GM23338 (cell line): Measurements from ENCODE around the gene MAP2K5. TPM values are rescaled to one million over a fixed set of nuclear protein-coding genes. Genes with fewer than 3 reads are reported as not detected.

Experiments
- ATAC-seq: fragments of 200-7000 bp; cut with Tn5 transposase; 3 replicates; pipeline ENCODE4 v1.9.1; 2020
- DNase-seq: peaks from one replicate; pipeline ENCODE4 v3.0.0-alpha.2; 2015; ENCODE audit warnings: low spot score
- H2AFZ ChIP-seq: fragments of 200-600 bp; sonication (generic); 2 replicates; pipeline ENCODE4 v1.8.0; 2016; ENCODE audit warnings: antibody characterized with exemption, mild to moderate bottlenecking, moderate library complexity
- H3F3A ChIP-seq: fragments of 200-600 bp; sonication (generic); replicated peaks from 2 replicates; pipeline ENCODE4 v1.8.0; 2017; ENCODE audit warnings: antibody characterized with exemption, mixed run types, low read depth
- H3K27ac ChIP-seq: fragments of 200-600 bp; sonication (generic); 2 replicates; pipeline ENCODE4 v1.6.1; 2016; ENCODE audit warnings: low read depth
- H3K27me3 ChIP-seq: fragments of 200-600 bp; sonication (generic); 2 replicates; pipeline ENCODE4 v1.8.0; 2016; ENCODE audit warnings: mild to moderate bottlenecking, mixed run types, moderate library complexity; ENCODE audit not compliant: insufficient read depth
- H3K36me3 ChIP-seq: fragments of 200-600 bp; sonication (generic); 2 replicates; pipeline ENCODE4 v1.8.0; 2016; ENCODE audit warnings: mild to moderate bottlenecking; ENCODE audit not compliant: insufficient read depth
- H3K4me1 ChIP-seq: fragments of 200-600 bp; sonication (generic); 2 replicates; pipeline ENCODE4 v1.8.0; 2016; ENCODE audit warnings: mild to moderate bottlenecking, moderate library complexity; ENCODE audit not compliant: insufficient read depth
- H3K4me2 ChIP-seq: fragments of 200-600 bp; sonication (generic); 2 replicates; pipeline ENCODE4 v1.7.1; 2017; ENCODE audit warnings: mixed run types
- H3K4me3 ChIP-seq: fragments of 200-600 bp; sonication (generic); 2 replicates; pipeline ENCODE4 v1.6.1; 2016; ENCODE audit warnings: mixed run types
- H3K79me2 ChIP-seq: fragments of 200-600 bp; sonication (generic); replicated peaks from 2 replicates; pipeline ENCODE4 v1.8.0; 2017; ENCODE audit warnings: mild to moderate bottlenecking; ENCODE audit not compliant: insufficient read depth
- H3K9me2 ChIP-seq: fragments of 200-600 bp; sonication (generic); 2 replicates; pipeline ENCODE4 v1.8.0; 2017; ENCODE audit not compliant: insufficient read depth
- H4K20me1 ChIP-seq: fragments of 200-600 bp; sonication (generic); replicated peaks from 2 replicates; pipeline ENCODE4 v1.8.0; 2017; ENCODE audit warnings: mild to moderate bottlenecking; ENCODE audit not compliant: insufficient read depth
- H3K27ac Mint-ChIP-seq: 2 replicates; pipeline ENCODE4 v1.8.0; 2020; ENCODE audit warnings: inconsistent platforms, mild to moderate bottlenecking, moderate library complexity, mixed read lengths
- H3K27me3 Mint-ChIP-seq: 3 replicates; pipeline ENCODE4 v1.8.0; 2022; ENCODE audit warnings: low read depth, mild to moderate bottlenecking, moderate library complexity, mixed read lengths, inconsistent platforms; ENCODE audit not compliant: insufficient read depth, poor library complexity
- H3K36me3 Mint-ChIP-seq: 3 replicates; pipeline ENCODE4 v1.8.0; 2021; ENCODE audit warnings: low read depth, mild to moderate bottlenecking, inconsistent platforms, moderate library complexity, mixed read lengths
- H3K4me1 Mint-ChIP-seq: 3 replicates; pipeline ENCODE4 v1.8.0; 2020; ENCODE audit warnings: mild to moderate bottlenecking, inconsistent platforms, mixed read lengths
- H3K4me3 Mint-ChIP-seq: 3 replicates; pipeline ENCODE4 v1.8.0; 2021; ENCODE audit warnings: moderate library complexity, mild to moderate bottlenecking, inconsistent platforms, mixed read lengths
- H3K9me3 Mint-ChIP-seq: 3 replicates; pipeline ENCODE4 v1.8.0; 2020; ENCODE audit warnings: moderate library complexity, mild to moderate bottlenecking, inconsistent platforms, mixed read lengths
- CREB1 ChIP-seq: fragments of 250-450 bp; sonication (Bioruptor Pico); IDR thresholded peaks from 2 replicates; pipeline ENCODE4 v1.5.0; 2020; ENCODE audit warnings: low read depth, mild to moderate bottlenecking, moderate library complexity
- CTCF ChIP-seq, 2 experiments: fragments of 200-600 bp in 1 of 2; sonication (generic) in 1 of 2; conservative IDR thresholded peaks; 2 replicates each; pipeline versions ENCODE4 v1.5.1 to v1.6.1; 2016 to 2017; ENCODE audit warnings: antibody characterized with exemption in 2 of 2, low read depth in 2 of 2, mild to moderate bottlenecking in 2 of 2, moderate library complexity in 1 of 2
- EZH2 ChIP-seq: fragments of 200-600 bp; sonication (generic); IDR thresholded peaks from one replicate; pipeline ENCODE4 v1.8.0; 2017; ENCODE audit warnings: antibody characterized with exemption, mild to moderate bottlenecking, low read depth; ENCODE audit not compliant: unreplicated experiment
- JUNB ChIP-seq: IDR thresholded peaks from one replicate; pipeline ENCODE4 v1.6.1; 2016; ENCODE audit warnings: antibody characterized with exemption; ENCODE audit not compliant: unreplicated experiment
- STAT1 ChIP-seq: IDR thresholded peaks from one replicate; pipeline ENCODE4 v1.6.1; 2016; ENCODE audit warnings: antibody characterized with exemption; ENCODE audit not compliant: unreplicated experiment
- ZNF331 ChIP-seq: fragments of 250-450 bp; sonication (Bioruptor Pico); IDR thresholded peaks from 2 replicates; pipeline ENCODE4 v1.5.0; 2020; ENCODE audit warnings: low read depth, mild to moderate bottlenecking, moderate library complexity
- ZNF462 ChIP-seq: fragments of 250-450 bp; sonication (Bioruptor Pico); IDR thresholded peaks from 2 replicates; pipeline ENCODE4 v1.5.0; 2020; ENCODE audit warnings: mild to moderate bottlenecking, moderate library complexity
- polyA plus RNA-seq: library from polyadenylated mRNA; unstranded; fragments of >200 nt; fragmentation: Nextera tagmentation; extraction: Ambion mirVana; gene quantifications from 2 replicates; pipeline ENCODE4 v1.2.1, GENCODE V29; 2016
- total RNA-seq: library from RNA; depleted of rRNA; stranded (reverse); fragments of >200 nt; shearing (Covaris generic); gene quantifications from 2 replicates; pipeline ENCODE4 v1.2.3, GENCODE V29; 2014

MAP2K5 gene
- total and polyA plus RNA-seq, 2 experiments from 2014 or later = 6.5 to 13.6 TPM

- peak; percentile 29 to 57; a peak in 3 of 4 replicates for TF ChIP-seq CTCF (conservative IDR thresholded peaks at IDR 0.05; ENCODE audit: low read depth in 2 of 2)
- no peak for TF ChIP-seq EZH2
- no peak for TF ChIP-seq STAT1
- TF ChIP-seq CREB1 (CRISPR knock-in tag) = no peak
Measured at GRCh38 chr15:67501177-67501835, 41.2 kb upstream of the MAP2K5 start.

GRCh38 chr15:67501836-67502461 is 40.6 kb upstream of the MAP2K5 start:
- Mint-ChIP-seq H3K4me1 (peaks cover 22% of the 10 kb centered on the region), H3K4me3 (no peak overlapping the region; the same call in 2 of the 3 replicates), H3K36me3 (no peaks in the 10 kb centered on the region), H3K27me3 (no peaks in the 10 kb centered on the region), H3K9me3 (no peaks in the 10 kb centered on the region; the same call in 2 of the 3 replicates), H3K27ac (no peak overlapping the region)
- TF ChIP-seq ZNF331 (CRISPR knock-in tag) = no peak
- TF ChIP-seq ZNF462 (CRISPR knock-in tag) = no peak
- TF ChIP-seq JUNB = no peak
- peak; percentile 80 for ATAC-seq
- Histone ChIP-seq H3K79me2 (no peaks in the 10 kb centered on the region), H3K4me1 (peaks cover 17% of the 10 kb centered on the region; the same call in 1 of the 2 replicates), H4K20me1 (no peaks in the 10 kb centered on the region; the same call in 1 of the 2 replicates), H3F3A (no peaks in the 10 kb centered on the region), H3K9me2 (no peaks in the 10 kb centered on the region), H3K27me3 (no peaks in the 10 kb centered on the region), H3K36me3 (no peaks in the 10 kb centered on the region), H3K4me2 (peak overlapping the region; percentile 44), H3K27ac (no peak overlapping the region), H2AFZ (no peak overlapping the region), H3K4me3 (no peak overlapping the region)
- peak; percentile 23 for DNase-seq

More at GRCh38 chr15:67501177-67501835, 41.2 kb upstream of the MAP2K5 start:
- H3K27ac Mint-ChIP-seq = no peak overlapping the region
- no peaks in the 10 kb centered on the region for H3K36me3 Mint-ChIP-seq
- H3K4me1 Mint-ChIP-seq = peaks cover 22% of the 10 kb centered on the region
- H3K4me2 ChIP-seq = peak overlapping the region; percentile 44; the same call in 1 of the 2 replicates
- no peaks in the 10 kb centered on the region; the same call in 1 of the 2 replicates for H4K20me1 ChIP-seq
- no peaks in the 10 kb centered on the region for H3K36me3 ChIP-seq
- H3K4me1 ChIP-seq = peaks cover 17% of the 10 kb centered on the region; the same call in 1 of the 2 replicates
- no peak overlapping the region for H3K4me3 ChIP-seq
- DNase-seq = peak; percentile 37
- H3K9me3 Mint-ChIP-seq = no peaks in the 10 kb centered on the region; the same call in 2 of the 3 replicates
- no peak overlapping the region for H3K4me3 Mint-ChIP-seq
- no peaks in the 10 kb centered on the region for H3F3A ChIP-seq
- H3K9me2 ChIP-seq = no peaks in the 10 kb centered on the region
- H3K27me3 Mint-ChIP-seq = no peaks in the 10 kb centered on the region
- H3K79me2 ChIP-seq = no peaks in the 10 kb centered on the region
- no peak overlapping the region for H3K27ac ChIP-seq
- ATAC-seq = peak; percentile 69
- no peak overlapping the region for H2AFZ ChIP-seq
- H3K27me3 ChIP-seq = no peaks in the 10 kb centered on the region
